Measurements from ENCODE around the gene TKTL2.

TKTL2 gene

DNA sequence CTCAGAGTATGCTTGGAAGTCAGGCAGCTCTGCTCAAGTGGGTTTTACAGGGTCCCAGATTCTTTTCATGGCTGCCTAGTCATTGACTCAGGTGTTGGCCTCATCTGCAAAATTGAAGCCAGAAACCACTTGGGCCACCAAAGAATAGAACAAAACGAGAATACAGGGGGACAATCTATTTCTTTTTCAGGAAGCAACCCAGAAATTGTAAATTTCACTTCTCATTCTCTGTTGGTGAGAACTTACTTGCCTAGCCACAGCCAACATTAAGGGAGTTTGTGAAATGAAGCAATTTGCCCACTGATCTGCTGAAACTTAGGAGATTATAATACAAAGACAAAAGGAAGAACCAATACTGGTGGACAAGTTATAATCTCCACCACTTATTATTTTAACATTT, 8.6 kb upstream of the TKTL2 start:
- TF ChIP-seq EZH2phosphoT487 (IDR thresholded peaks at IDR 0.05; ENCODE audit: borderline replicate concordance), result no peak
- TF ChIP-seq, protein P1, sequence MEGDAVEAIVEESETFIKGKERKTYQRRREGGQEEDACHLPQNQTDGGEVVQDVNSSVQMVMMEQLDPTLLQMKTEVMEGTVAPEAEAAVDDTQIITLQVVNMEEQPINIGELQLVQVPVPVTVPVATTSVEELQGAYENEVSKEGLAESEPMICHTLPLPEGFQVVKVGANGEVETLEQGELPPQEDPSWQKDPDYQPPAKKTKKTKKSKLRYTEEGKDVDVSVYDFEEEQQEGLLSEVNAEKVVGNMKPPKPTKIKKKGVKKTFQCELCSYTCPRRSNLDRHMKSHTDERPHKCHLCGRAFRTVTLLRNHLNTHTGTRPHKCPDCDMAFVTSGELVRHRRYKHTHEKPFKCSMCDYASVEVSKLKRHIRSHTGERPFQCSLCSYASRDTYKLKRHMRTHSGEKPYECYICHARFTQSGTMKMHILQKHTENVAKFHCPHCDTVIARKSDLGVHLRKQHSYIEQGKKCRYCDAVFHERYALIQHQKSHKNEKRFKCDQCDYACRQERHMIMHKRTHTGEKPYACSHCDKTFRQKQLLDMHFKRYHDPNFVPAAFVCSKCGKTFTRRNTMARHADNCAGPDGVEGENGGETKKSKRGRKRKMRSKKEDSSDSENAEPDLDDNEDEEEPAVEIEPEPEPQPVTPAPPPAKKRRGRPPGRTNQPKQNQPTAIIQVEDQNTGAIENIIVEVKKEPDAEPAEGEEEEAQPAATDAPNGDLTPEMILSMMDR (conservative IDR thresholded peaks at IDR 0.05; ENCODE audit: low read length), result no peak
- Histone ChIP-seq H4K20me1 (ENCODE audit: insufficient read depth, low read length, poor library complexity, severe bottlenecking) (no peaks in the 10 kb centered on the region), H2AFZ (ENCODE audit: low read length) (no peak overlapping the region), H3K9me2 (replicated peaks; ENCODE audit: low read depth, low read length) (no peaks in the 10 kb centered on the region), H3F3A (ENCODE audit: low read depth) (no peaks in the 10 kb centered on the region), H3K36me3 (ENCODE audit: insufficient read depth, low read length) (no peaks in the 10 kb centered on the region), H3K79me2 (ENCODE audit: insufficient read depth, low read length) (no peaks in the 10 kb centered on the region), H3K9me3 (ENCODE audit: insufficient read depth, low read depth, low read length) (no peaks in the 10 kb centered on the region), H3K27me3 (ENCODE audit: insufficient read depth, low read length, poor library complexity, severe bottlenecking) (no peaks in the 10 kb centered on the region), H3K4me1 (ENCODE audit: insufficient read depth, low read length, poor library complexity, severe bottlenecking) (no peaks in the 10 kb centered on the region), H3K9ac (ENCODE audit: low read depth, low read length, poor library complexity, severe bottlenecking) (no peak overlapping the region), H3K4me3 (ENCODE audit: low read length, poor library complexity, severe bottlenecking) (no peak overlapping the region), H3K4me2 (ENCODE audit: low read depth, low read length, poor library complexity, severe bottlenecking) (no peak overlapping the region)

DNA sequence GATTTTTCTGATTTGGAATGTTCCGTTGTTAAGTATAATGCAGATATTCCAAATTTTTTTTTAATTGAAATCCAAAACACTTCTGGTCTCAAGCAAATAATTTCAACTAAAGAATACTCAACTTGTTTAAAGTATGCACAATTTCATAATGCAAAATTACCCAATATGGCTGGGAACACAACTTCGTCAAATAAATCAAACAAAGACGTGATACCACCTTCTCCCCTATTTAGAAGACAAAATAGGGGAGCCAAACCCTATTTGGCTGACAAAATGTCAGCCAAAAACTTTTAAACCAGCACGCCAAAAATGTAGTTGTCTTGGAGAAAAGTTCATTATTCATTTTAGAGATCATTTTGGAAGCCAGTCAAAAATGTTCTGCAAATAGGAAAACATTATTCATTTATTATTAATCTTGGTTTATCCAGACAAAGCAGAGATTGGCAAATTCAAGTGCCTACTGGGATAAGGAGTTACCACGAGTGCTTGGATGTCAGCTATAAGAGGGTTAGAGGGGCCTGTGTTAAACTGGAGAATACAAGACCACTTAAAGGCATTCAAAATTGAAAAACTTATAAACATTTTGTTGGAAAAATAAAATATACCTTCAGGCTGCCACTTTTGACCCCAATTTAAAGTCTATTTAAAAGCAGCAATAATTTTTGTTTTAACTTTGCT, 3.3 kb upstream of the TKTL2 start:
- Histone ChIP-seq H3K79me2 (ENCODE audit: insufficient read depth, low read length) (no peaks in the 10 kb centered on the region), H3K4me1 (ENCODE audit: insufficient read depth, low read length, poor library complexity, severe bottlenecking) (no peaks in the 10 kb centered on the region), H3K9ac (ENCODE audit: low read depth, low read length, poor library complexity, severe bottlenecking) (no peak overlapping the region), H3K9me3 (ENCODE audit: insufficient read depth, low read depth, low read length) (no peaks in the 10 kb centered on the region), H3F3A (ENCODE audit: low read depth) (no peaks in the 10 kb centered on the region), H3K4me2 (ENCODE audit: low read depth, low read length, poor library complexity, severe bottlenecking) (no peak overlapping the region), H3K4me3 (ENCODE audit: low read length, poor library complexity, severe bottlenecking) (no peak overlapping the region), H3K36me3 (ENCODE audit: insufficient read depth, low read length) (no peaks in the 10 kb centered on the region), H4K20me1 (ENCODE audit: insufficient read depth, low read length, poor library complexity, severe bottlenecking) (no peaks in the 10 kb centered on the region), H2AFZ (ENCODE audit: low read length) (no peak overlapping the region), H3K9me2 (replicated peaks; ENCODE audit: low read depth, low read length) (no peaks in the 10 kb centered on the region), H3K27me3 (ENCODE audit: insufficient read depth, low read length, poor library complexity, severe bottlenecking) (no peaks in the 10 kb centered on the region)
- TF ChIP-seq EZH2phosphoT487 (IDR thresholded peaks at IDR 0.05; ENCODE audit: borderline replicate concordance), result no peak
- TF ChIP-seq, protein P1 (conservative IDR thresholded peaks at IDR 0.05; ENCODE audit: low read length), result no peak

DNA sequence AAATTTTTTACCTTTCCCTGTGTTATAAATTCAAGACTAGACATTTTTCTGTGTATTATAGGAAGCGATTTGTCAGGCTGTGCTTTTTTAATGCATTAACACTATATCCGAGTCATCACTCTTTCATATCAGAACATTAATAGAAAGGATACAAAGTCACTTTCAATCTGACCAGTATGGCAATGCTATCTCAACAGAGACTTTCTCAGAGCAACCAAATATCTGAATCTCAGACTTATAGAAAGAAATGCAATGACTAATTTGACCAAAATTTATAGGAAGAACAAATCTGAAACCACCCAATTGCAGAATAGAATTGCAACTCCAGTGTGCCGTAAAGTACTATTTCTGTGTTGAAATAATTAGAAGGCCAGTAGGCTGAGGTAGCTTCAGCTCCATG, 473 bp upstream of the TKTL2 start:
- TF ChIP-seq, protein P1 (conservative IDR thresholded peaks at IDR 0.05; ENCODE audit: low read length), result no peak
- no peak for TF ChIP-seq EZH2phosphoT487 (IDR thresholded peaks at IDR 0.05; ENCODE audit: borderline replicate concordance)
- H3K4me3 ChIP-seq (ENCODE audit: low read length, poor library complexity, severe bottlenecking), result no peak overlapping the region
- no peaks in the 10 kb centered on the region for H3K9me2 ChIP-seq (replicated peaks; ENCODE audit: low read depth, low read length)
- H3K4me1 ChIP-seq (ENCODE audit: insufficient read depth, low read length, poor library complexity, severe bottlenecking), result no peaks in the 10 kb centered on the region
- H3F3A ChIP-seq (ENCODE audit: low read depth), result no peaks in the 10 kb centered on the region
- no peaks in the 10 kb centered on the region for H3K9me3 ChIP-seq (ENCODE audit: insufficient read depth, low read depth, low read length)
- no peaks in the 10 kb centered on the region for H3K36me3 ChIP-seq (ENCODE audit: insufficient read depth, low read length)
- no peaks in the 10 kb centered on the region for H3K27me3 ChIP-seq (ENCODE audit: insufficient read depth, low read length, poor library complexity, severe bottlenecking)
- no peaks in the 10 kb centered on the region for H4K20me1 ChIP-seq (ENCODE audit: insufficient read depth, low read length, poor library complexity, severe bottlenecking)
- no peak overlapping the region for H3K4me2 ChIP-seq (ENCODE audit: low read depth, low read length, poor library complexity, severe bottlenecking)
- H2AFZ ChIP-seq (ENCODE audit: low read length), result no peak overlapping the region
- no peak overlapping the region for H3K9ac ChIP-seq (ENCODE audit: low read depth, low read length, poor library complexity, severe bottlenecking)
- no peaks in the 10 kb centered on the region for H3K79me2 ChIP-seq (ENCODE audit: insufficient read depth, low read length)
